Brain pericyte (primary cell): ENCODE data around the gene OPN3.

Experiments
- DNase-seq: peaks from one replicate; pipeline ENCODE4 v3.0.0-alpha.2; 2012; ENCODE audit warnings: low read depth, low spot score

Gene OPN3

GRCh38 chr1:241589521-241589920 lies 50.6 kb downstream of the OPN3 start:
- DNase-seq = no peak

DNA sequence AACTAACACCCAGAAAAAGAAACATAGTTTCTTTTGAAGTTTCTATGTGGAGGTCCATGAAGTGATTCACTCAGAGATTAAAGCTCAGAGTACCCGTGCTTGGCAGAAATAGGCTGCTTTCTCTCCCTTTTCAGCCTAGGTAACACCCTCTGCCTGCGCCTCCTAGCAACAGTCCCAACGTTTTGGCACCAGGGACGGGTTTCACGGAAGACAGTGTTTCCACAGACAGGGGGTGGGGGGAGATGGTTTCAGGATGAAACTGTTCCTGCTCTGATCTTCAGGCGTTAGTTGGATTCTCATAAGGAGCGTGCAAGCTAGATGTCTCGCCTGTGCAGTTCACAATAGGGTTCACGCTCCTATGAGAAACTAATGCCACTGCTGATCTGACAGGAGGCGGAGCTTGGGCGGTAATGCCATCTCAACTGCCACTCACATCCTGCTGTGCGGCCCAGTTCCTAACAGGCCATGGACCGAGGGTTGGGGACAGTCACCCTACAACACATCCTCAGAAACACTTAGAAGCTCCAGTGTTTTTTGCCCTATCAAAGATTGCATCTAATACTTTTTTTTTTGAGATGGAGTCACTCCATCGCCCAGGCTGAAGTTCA lies 53.2 kb downstream of the OPN3 start:
- no peak for DNase-seq

GRCh38 chr1:241582921-241583321 lies 57.2 kb downstream of the OPN3 start:
- DNase-seq = no peak

GRCh38 chr1:241579434-241579833 lies 60.7 kb downstream of the OPN3 start:
- DNase-seq = no peak

DNA sequence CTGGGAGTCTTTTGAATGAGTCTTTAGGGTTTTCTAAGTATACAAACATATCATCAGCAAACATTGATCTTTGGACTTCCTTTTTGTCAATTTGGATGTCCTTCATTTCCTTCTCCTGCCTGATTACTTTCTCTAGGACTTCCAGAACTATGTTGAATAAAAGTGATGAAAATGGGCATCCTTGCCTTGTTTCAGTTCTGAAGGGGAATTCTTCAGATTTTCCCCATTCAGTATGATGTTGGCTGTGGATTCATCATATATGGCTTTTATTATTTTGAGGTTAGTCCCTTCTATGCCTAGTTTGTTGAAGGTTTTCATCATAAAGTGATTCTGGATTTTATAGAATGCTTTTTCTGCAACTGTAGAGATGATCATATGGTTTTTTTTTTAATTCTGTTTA lies 66.0 kb downstream of the OPN3 start:
- no peak for DNase-seq

GRCh38 chr1:241569848-241570247 lies 70.3 kb downstream of the OPN3 start:
- DNase-seq = no peak

DNA sequence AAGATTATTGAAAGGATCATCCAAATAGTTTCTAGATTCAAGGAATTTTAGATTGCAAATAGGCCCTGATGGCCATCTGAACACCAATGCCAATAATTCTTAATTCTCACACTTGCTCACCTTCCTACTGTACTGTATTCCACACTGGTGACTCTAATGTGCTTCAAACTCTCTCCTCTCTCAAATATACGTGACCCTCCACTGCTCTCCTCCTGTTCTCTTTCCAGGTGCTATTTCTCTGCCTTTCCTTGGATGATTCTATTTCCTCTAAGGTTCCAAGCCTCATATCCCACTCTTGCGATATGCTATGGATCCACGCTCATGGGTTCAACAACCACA lies 79.4 kb downstream of the OPN3 start:
- no peak for DNase-seq

DNA sequence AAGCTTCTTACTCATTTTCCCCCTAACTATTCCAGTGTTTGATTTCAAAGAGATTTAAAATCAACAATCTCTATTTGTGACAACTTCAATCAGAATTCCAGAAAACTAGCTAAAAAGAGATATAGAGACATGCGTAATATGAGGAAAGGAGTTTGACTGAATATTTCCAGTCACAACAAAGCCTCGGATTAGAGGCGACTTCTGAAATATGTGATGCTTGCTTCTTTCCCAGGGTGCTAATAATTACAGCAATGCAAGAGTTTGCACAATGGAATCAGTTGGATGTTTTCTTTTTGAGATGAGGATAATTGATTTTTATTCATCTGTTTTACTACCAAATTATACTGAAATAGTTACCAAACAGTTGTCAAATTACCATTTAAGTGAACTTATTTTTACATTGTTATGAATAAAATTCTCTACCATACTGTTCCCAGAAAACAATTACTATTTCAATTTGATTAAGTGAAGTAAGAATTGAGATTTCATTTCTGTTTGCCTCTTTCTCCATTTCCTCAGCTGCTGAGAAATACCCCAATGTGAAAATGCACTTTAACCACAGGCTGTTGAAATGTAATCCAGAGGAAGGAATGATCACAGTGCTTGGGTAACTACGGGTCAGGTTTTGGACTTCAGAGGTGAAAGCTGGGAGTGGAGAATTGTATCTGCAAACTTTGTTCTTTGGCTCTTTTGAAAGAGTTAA lies 79.9 kb downstream of the OPN3 start:
- no peak for DNase-seq

DNA sequence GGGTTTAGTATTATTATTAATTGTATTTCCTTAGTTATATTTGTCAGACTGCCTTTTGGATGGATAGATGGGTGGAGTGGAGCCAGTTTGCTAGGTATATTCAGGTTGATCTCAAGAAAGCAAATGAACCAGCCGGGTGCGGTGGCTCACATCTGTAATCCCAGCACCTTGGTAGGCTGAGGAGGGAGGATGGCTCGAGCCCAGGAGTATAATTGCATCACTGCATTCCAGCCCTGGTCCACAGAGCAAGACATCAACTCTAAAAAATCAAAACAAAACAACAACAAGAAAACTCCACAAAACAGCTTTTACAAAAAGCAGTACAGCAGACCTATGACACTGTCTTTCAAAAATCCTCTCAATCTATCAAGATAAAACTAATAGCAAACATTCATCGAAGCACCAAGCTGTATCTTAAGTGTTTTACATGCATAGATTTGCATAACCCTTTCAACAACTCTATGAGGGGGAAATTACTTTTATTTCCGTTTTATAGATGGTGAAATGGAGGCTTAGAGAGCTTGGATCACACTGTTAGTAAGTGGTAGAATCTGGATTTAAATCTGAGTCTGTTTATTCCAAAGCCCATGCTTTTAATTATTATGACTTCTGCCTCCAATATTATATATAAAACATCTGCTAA lies 82.5 kb downstream of the OPN3 start:
- no peak for DNase-seq

DNA sequence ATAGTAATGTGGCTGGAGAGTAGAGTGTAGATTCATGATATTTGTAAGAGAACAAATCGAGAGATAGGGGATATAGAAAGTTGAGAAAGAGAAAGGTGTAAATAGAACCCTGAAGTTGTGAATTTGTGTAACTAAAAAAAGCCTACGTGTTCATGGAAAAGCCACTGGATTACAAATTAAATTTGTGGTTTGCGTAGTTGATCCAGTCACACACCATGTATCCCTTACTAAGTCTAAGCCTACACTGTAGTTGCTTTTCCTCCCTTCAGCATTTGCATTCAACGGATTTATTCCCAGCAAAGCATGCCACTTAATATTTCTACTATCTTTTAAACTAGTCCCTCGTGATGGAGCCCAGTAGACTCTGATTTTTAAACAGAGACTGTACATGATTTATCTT lies 83.1 kb downstream of the OPN3 start:
- DNase-seq = no peak

DNA sequence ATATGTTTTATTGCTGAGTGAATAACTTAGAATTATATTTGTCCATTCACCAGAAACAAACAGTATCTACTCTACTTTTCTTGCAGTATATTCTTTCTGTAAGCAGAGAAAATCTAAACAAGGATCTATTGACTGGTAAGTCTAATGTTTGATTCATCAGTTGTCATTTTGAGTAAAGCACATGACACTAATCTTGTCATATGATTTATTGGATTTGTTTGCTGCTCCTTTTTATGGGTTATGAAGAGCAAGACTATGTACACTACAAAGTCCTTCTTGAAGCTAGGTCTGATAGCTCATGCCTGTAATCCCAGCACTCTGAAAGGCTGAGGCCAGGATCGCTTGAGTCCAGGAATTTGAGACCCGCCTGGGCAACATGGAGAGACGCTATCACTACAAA lies 84.6 kb downstream of the OPN3 start:
- DNase-seq = no peak

GRCh38 chr1:241553886-241554592 lies 86.1 kb downstream of the OPN3 start:
- no peak for DNase-seq

DNA sequence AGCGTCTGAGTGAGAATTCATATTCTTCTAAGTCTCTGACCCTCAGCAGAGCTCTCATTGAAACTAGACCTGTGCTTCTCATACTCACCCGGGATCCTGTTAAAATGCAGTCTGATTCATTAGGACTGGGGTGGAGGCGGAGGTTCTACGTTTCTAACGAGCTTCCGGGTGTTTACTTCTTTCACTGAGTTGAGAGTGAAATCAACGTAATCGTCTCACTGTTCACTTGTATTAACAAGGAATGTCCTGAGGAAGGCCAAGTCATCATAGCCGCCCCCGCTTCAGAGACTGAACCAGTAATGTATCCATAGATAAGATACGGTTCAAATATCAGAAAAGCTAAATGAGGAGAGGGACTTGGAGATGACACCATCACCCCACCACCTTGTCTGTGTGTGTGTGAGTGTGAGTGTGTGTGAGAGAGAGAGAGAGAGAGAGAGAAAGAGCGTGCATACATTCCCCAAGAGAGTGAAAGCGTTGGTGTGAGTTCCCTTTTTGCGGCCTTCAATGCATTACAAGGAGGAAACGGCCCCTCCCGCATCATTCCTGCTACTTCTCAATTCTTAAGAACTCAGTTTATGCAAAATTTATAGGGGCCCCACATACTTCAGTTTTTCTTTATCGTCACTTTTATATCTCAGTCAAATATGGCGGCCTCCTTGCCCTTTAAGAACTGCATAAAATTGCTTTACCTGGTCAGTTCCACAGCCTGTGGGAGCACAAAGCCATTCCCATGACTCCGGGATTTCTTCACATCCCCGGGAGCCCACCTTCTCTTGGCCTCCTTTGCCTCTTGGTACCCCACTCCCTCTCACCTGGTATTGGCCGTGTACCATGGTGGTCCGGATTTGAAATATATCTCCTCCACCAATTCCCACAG lies 88.2 kb downstream of the OPN3 start:
- DNase-seq = no peak

DNA sequence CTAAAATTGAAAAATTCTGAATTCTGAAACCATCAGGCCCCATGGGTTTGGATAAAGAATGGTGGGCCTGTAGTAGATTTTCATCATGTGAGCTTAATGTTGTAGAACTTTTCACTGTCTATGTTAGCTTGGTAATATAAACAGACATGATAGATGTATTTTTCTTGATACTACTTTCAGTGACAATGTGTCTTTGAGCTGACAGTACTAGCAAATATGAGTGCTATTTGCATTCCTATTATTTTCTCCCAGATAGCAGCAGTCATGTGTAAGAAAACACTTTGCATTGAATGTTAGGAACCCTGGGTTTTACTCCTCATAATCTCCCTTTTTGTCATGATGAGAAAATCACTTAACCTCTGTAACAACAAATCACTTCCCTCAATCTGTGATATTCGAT lies 89.9 kb downstream of the OPN3 start:
- DNase-seq = no peak

DNA sequence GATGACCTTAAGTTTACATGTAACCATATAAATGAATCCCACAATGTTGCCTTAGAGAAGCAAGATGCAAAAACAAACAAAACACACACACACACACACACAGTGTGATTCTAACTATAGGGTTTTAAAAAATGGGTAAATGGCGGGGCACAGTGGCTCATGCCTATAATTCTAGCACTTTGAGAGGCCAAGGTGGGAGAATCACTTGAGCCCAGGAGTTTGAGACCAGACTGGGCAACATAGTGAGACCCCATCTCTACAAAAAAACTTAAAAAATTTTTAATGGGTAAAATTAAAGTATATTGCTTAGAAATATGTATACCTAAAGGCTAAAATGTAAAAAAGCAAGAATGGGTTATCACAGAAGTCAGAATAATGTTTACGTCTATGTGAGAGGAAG lies 92.2 kb downstream of the OPN3 start:
- DNase-seq = no peak
